ENCODE measurements around the gene C16orf96.

DNA sequence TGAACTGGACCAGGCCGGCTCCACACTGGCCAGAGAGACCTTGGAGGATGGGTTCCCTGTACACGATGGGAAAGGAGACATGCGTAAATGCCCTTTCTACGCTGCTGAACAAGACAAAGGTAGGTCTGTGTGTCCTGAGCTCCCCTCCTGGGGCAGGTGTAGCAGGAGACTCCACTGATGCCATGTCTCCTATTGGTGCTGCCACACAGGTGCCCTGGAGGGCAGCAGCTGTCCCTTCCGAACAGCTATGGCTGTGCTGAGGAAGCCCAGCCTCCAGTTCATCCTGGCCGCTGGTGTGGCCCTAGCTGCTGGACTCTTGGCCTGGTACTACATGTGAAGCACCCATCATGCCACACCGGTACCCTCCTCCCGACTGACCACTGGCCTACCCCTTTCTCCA lies 46.7 kb upstream of the C16orf96 start:
- TF ChIP-seq CTCF (conservative IDR thresholded peaks at IDR 0.05) (no peak), ZFX (IDR thresholded peaks at IDR 0.05) (no peak)

Measured in C4-2B (cell line).